Measurements from ENCODE around the gene DDX24. TPM values are rescaled to one million over a fixed set of nuclear protein-coding genes. Genes with fewer than 3 reads are reported as not detected.

The DDX24 gene
- total and polyA plus RNA-seq, 7 donors: 42.5 to 147 (median 109) TPM

GRCh38 chr14:94029671-94030203, 51.3 kb downstream of the DDX24 start:
- no peak overlapping the region for H3K27ac ChIP-seq
- intact Hi-C loops (cut with DNase I): loop anchor here (5.0 kb wide), 1 partner anchor 143 kb away; the partner anchor contains the start of gene PPP4R4
- no peak for DNase-seq
- no peaks in the 10 kb centered on the region for H3K27me3 ChIP-seq
- TF ChIP-seq EP300 (IDR thresholded peaks at IDR 0.05): no peak
- no peak for TF ChIP-seq POLR2A (IDR thresholded peaks at IDR 0.05)
- no peak for TF ChIP-seq CTCF (IDR thresholded peaks at IDR 0.05)
- TF ChIP-seq POLR2AphosphoS5 (IDR thresholded peaks at IDR 0.05): no peak
- no peaks in the 10 kb centered on the region for H3K36me3 ChIP-seq
- H3K9me3 ChIP-seq: no peaks in the 10 kb centered on the region
- peaks cover 0 to 16% (median 10%) of the 10 kb centered on the region in 4 donors for H3K4me1 ChIP-seq
- WGBS, 2 donors: 61 to 83% methylated on average over 7 of the region's 7 CpGs
- H3K4me3 ChIP-seq: no peak overlapping the region

- no peak for DNase-seq
- intact Hi-C loops (cut with DNase I): loop anchor here (5.0 kb wide), 1 partner anchor 143 kb away; the partner anchor contains the start of gene PPP4R4
- TF ChIP-seq CTCF (IDR thresholded peaks at IDR 0.05) (no peak), EP300 (IDR thresholded peaks at IDR 0.05) (no peak), POLR2A (IDR thresholded peaks at IDR 0.05) (no peak), POLR2AphosphoS5 (IDR thresholded peaks at IDR 0.05) (no peak)
- Histone ChIP-seq H3K27me3 (no peaks in the 10 kb centered on the region), H3K36me3 (no peaks in the 10 kb centered on the region), H3K4me3 (no peak overlapping the region), H3K9me3 (no peaks in the 10 kb centered on the region), H3K4me1 (peaks cover 0 to 16% (median 10%) of the 10 kb centered on the region in 4 donors), H3K27ac (no peak overlapping the region)
- 27 to 41% methylated on average over 4 of the region's 4 CpGs for WGBS, 2 donors
Measured at GRCh38 chr14:94029265-94029664, 51.7 kb downstream of the DDX24 start.

GRCh38 chr14:94028450-94028826, 52.6 kb downstream of the DDX24 start:
- intact Hi-C loops (cut with DNase I): loop anchor here (5.0 kb wide), 1 partner anchor 144 kb away; the partner anchor contains the start of gene PPP4R4
- WGBS, 2 donors: 73 to 74% methylated on average over 4 of the region's 4 CpGs
- Histone ChIP-seq H3K4me1 (peaks cover 0 to 16% (median 10%) of the 10 kb centered on the region in 4 donors), H3K9me3 (no peaks in the 10 kb centered on the region), H3K36me3 (no peaks in the 10 kb centered on the region), H3K27ac (no peak overlapping the region), H3K4me3 (no peak overlapping the region), H3K27me3 (no peaks in the 10 kb centered on the region)
- TF ChIP-seq POLR2A (IDR thresholded peaks at IDR 0.05): no peak
- TF ChIP-seq POLR2AphosphoS5 (IDR thresholded peaks at IDR 0.05): no peak
- TF ChIP-seq CTCF (IDR thresholded peaks at IDR 0.05): no peak
- no peak for TF ChIP-seq EP300 (IDR thresholded peaks at IDR 0.05)
- no peak for DNase-seq

- TF ChIP-seq CTCF (IDR thresholded peaks at IDR 0.05) (no peak), POLR2A (IDR thresholded peaks at IDR 0.05) (no peak), POLR2AphosphoS5 (IDR thresholded peaks at IDR 0.05) (no peak), EP300 (IDR thresholded peaks at IDR 0.05) (no peak)
- Histone ChIP-seq H3K27ac (no peak overlapping the region), H3K4me1 (peaks cover 0 to 16% (median 10%) of the 10 kb centered on the region in 4 donors), H3K9me3 (no peaks in the 10 kb centered on the region), H3K36me3 (no peaks in the 10 kb centered on the region), H3K27me3 (no peaks in the 10 kb centered on the region), H3K4me3 (no peak overlapping the region)
- WGBS, 2 donors: 77 to 88% methylated on average over 14 of the region's 14 CpGs
- intact Hi-C loops (cut with DNase I): loop anchor here (5.0 kb wide), 1 partner anchor 144 kb away; the partner anchor contains the start of gene PPP4R4
- DNase-seq: no peak
Measured at GRCh38 chr14:94027566-94028449, 53.2 kb downstream of the DDX24 start.

Measured in sigmoid colon (tissue), 7 donors.